H54 (cell line): ENCODE measurements around the gene PTK6.
"Not testable (repeated sequence)": the region's sequence is repeated elsewhere in the genome, so short reads cannot be mapped to it uniquely, and the experiment has no call there.

Experiments used
- DNase-seq: peaks from one replicate; pipeline ENCODE4 v3.0.0; 2011; ENCODE audit warnings: low spot score, mixed read lengths; ENCODE audit not compliant: insufficient read length
- FAIRE-seq: peaks from 3 replicates; lab custom pipeline; 2011; peaks lifted over from hg19 to GRCh38; lab: Jason Lieb, UNC
- POLR2A ChIP-seq: IDR thresholded peaks from 2 replicates; pipeline ENCODE4 v1.6.1; 2011; ENCODE audit warnings: low read depth, mild to moderate bottlenecking, low read length

PTK6 gene

DNA sequence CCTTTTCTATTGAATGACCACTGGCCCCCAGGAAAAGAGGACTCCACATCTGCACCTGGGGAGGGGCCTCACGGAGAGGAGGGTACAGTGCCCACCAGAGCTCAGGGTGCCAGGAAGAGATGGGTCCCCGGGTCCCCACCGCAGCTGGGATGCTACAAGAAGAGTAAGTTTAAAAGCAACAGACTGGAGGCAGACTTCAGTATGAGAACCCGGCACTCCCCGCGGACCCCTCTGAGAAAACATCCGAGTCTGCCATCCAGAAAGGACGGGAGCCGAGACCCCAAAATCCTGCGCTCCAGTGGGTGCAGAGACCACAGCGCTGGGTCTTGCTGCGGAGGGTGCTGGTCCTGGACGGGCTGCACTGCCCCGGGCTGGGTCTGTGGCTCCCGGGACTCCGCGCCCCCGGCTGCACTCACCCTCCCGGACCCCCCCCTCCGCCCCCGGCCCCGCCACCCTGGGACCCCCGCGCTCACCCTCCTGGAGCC, 36.5 kb upstream of the PTK6 start:
- TF ChIP-seq POLR2A: no peak
- no peak for DNase-seq
- no peak for FAIRE-seq

DNA sequence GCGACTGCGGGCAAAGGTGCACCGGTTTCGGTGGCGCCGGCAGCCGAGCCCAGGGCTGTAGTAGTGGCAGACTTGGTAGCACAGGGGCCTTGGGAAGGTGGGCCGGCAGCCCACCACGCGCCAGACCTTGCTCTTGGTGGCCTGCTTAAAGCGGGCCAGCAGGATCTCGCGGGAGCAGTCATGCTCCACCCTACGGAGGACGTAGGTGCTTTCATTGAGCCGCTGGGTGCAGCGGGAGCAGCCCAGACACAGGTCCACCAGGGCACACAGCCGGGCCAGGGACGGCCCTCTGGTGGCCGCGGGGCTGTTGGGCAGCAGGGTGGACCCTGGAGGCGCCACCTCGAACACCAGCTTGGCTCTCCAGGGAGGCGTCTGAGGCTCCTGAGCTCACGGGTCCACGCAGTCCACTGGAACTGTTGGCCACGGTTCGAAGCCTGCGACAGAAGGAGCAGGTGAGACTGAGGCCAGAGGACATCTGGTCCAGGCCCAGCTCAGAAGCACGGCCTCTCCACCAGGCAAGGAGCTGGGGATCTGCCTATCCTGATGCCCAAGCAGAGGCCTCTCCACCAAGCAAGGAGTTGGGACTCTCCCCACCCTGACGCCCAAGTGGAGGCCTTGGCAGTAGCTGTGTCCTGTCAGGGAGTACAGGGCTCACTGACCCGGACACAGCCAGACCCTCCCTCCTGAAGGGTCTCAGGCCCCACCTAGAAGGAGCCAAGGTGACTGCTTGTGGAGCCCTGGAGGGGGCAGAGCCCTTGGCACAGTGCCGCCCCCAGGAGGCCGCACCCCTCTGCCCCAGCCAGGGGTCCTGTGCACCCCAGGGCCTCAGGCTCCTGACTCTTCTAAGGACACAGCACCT, 35.8 kb upstream of the PTK6 start:
- no peak for DNase-seq
- FAIRE-seq: no peak
- TF ChIP-seq POLR2A: no peak

DNA sequence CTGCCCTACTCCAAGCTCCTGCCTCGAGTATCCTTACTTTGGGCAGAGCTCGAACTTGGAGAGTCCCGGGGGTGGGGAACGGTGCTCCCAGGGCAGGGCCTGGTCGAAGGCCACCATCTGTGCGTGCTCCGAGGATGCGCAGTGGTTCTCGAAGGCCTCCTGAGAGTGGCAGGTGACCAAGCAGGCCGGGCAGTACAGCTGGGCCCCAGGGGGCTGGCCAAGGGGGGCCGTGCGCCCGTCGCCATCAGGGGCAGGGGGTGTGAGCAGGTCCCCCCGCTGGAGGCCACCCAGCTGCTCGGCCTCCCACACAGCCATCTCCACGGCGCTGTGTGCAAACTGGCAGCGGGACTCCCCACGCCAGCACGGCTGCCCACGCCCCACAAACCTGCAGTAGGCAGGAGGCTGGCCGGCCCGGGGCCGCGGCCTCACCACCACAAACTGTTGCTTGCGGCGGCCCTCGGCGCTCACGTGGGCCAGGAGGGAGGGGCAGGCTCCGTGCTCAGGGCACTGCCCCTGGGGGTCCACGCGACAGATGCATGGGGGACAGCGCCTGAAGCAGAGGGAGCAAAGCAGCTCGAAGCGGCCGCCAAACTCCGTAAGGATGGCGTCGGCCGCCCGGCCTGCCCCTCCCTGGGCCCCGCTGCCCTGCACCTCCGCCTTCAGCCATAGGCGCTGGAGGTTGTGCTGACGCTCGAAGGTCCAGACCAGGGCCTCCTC, 35.1 kb upstream of the PTK6 start:
- no peak for DNase-seq
- no peak for TF ChIP-seq POLR2A
- FAIRE-seq: no peak

DNA sequence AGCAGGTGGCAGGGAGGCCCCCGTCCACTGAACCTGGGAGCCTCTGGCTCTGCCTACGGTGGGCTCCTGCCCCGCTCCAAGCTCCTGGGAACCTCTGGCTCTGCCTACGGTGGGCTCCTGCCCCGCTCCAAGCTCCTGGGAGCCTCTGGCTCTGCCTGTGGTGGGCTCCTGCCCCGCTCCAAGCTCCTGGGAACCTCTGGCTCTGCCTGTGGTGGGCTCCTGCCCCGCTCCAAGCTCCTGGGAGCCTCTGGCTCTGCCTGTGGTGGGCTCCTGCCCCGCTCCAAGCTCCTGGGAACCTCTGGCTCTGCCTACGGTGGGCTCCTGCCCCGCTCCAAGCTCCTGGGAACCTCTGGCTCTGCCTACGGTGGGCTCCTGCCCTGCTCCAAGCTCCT, 33.9 kb upstream of the PTK6 start:
- FAIRE-seq: not testable (repeated sequence)

DNA sequence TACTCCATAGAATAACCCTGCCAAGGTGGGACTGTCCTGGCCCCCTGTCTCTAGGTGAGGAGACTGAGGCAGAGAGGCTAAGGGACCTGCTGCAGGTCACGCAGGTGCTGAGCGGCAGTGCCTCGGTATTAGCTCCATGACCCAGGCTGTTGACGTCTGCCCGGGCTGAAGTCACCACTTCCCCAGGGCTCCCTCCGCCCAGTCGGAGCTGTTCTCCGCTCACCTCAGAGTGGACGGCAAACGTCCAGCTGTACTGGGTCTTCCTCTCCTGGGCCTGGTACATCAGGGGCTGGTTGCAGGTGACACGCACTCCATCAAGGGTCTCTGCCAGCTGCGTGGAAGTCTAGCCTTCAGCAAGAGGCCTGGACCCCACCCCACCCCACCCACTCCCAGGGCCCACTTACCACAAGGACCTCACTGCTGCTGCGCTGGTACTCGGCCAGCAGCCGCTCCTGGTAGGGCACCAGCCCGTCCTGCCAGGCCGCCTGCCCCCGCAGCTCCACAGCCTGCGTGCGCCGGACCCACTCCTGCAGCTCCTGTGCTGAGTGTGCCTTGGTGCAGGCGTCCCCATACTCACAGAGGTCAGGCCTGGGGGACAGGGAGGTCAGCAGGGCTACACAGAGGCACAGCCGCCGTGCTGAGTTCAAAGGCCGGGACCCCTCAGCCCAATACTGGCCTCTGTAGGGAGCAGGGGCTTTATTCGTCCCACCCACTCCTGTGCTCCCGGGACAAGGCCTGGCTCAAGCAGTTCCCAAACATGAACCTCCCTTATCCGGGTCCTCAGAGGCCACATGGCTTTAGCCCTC, 33.3 kb upstream of the PTK6 start:
- no peak for DNase-seq
- no peak for FAIRE-seq

More for the DNA sequence above, 33.9 kb upstream of the PTK6 start:
- not testable (repeated sequence) for DNase-seq

DNA sequence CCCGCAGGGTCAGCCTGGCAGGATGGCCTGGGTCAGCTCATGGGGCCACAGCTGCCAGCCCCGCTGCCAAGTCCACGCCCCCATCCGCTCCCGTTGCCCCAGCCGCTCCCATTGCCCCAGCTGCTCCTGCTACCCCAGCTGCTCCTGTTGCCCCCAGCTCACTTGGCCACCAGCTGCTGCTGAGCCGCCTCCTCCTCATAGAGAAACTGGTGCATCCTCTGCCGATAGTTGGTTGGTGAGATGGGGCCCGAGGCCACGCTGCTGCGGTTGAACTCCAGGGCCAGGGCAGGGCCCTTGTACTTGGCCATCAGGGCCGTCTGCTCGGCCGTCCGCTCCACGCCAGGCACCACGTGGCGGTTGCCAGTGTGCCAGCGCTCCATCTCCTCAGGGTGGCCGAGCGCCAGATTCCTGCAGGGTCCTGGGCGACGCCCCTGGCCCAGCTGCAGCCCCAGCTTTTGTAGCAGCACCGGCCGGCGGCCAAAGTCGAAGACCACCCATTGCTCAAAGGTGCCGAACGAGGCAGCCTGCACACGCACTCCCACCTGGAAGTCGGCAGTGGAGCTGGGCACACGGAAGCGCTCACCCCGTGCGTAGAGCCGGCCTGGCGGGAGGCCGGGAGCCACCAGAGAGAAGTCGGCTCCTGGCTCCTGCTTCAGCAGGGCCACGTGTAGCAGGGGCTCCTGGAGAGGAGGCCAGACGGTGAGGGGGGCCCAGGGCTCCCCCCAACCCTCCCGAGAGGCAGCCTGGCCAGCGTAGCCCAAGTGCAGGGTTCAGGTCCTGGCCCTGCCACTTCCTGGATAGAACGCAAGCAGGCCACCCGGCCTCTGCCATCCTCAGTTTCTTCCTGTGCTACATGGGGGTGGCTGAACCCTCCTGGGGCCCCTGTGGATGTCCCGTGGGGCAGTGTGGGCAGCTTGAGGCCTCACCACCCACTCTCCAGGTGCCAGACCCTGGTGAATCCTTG, 32.1 kb upstream of the PTK6 start:
- DNase-seq (no peak), FAIRE-seq (no peak)
- TF ChIP-seq POLR2A: no peak

More for the DNA sequence above, 33.3 kb upstream of the PTK6 start:
- no peak for TF ChIP-seq POLR2A

DNA sequence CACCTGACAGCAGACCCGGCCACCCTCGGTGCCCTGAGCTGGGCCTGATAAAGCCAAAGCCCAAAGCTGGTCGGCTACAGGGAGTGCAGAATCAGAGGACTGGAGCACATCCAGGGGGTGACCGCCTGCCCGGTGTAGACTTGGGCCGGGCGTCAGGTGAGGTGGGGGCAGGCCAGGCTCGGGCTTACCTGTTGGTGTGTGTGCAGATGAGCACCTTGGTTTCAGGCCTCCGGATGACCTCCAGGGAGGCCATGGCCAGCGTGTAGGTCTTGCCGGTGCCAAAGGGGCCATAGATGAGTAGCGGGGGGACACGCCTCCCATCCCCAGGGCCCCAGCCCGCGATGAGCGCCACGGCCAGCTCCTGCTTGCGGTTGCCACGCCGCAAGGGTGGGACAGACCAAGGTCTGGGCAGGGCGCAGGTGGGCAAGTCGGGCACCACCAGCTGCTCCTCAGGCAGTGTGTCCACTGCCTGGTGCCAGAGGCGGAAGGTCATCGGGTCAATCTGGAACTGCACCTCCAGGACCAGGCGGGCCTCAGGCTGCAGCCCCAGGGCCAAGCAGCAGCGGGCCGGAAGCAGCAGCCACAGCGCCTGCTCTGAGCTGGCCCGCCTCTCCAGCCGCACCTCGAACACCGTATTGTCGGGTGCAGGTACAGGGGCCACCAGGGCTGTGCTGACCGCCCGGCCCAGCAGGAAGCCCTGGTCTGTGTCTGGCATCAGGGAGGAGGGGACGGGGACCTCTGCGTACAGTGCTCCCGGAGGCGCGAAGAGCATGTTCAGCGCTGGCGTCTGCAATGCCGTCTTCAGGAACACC, 31.2 kb upstream of the PTK6 start:
- no peak for DNase-seq
- no peak for TF ChIP-seq POLR2A
- no peak for FAIRE-seq

DNA sequence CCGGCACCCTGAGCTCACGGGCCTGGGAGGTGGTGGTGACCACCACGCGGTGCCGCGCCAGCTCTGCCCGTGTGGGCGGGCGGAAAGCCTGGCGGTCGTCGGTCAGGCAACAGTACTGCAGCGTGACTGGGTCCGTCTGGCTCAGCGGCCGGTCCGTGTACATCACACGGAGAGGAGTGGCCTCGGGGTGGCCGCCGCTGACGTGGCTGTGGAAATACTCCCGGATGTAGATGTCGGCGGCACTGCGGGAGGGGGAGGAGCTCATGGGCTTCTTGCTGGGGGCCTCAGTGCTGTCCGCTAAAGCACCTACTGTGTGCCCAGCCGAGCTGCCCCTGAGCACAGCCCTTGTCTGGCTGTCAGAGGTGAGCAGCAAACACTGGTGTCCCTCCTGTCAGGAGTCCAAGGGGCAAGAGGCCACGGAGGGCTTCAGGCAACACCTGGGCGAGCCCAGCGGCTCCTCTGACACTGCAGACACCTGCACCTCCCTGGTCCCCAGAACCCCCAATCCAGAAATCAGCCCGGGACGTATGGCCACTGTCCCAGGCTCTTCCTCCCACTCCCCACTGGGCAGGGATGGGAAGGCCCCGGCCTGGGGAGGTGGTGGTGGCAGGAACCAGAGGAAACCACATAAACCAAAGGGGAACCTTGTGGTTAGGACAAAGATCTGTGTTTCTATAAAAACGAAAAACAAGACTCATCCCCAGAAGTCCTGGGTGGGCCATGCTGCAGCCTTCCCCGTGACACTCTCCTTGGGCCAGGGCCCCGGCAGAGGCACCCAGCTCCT, 30.4 kb upstream of the PTK6 start:
- no peak for TF ChIP-seq POLR2A
- DNase-seq (no peak), FAIRE-seq (no peak)

DNA sequence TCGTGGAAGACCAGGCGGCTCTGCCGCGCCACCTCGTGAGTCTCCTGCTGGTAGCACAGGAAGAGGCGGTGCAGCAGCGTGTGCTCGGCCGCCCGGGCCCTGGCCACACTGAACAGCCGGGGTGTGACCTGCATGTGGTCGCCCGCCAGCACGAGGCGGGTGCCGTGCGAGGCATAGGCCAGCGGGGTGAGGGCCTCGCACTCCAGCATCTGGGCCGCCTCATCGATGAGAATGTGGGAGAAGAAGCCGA, 29.9 kb upstream of the PTK6 start:
- no peak for FAIRE-seq
- DNase-seq: no peak
- no peak for TF ChIP-seq POLR2A

DNA sequence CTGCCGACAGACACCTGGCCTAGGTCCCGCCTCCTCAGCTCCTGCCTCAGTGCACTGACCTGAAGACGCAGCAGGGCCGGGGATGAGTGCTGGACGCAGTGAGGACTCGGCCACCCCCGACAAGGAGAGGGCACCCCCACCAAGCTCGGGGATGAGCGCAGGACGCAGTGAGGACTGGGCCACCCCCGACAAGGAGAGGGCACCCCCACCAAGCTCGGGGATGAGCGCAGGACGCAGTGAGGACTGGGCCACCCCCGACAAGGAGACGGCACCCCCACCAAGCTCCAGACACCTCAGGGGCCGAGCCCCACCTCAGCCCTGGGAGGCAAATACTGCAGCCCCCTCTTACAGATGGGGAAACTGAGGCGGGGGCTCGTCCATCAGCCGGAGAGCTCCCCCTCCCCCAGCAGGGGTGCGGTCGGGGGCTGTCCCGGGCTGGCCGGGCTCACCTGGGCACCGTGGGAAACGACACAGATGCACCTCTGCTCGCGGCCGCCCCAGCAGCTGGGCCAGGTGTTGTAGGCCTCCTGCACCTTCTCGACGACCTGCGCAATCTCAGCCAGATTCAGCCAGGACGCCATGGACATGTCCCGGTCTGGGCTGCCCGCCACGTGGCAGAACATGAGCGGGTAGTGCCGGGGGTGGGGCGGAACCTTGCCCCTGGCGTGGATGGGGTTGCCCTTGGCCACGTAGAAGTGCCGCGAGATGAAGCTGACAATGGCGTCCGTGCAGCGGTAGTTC, 29.4 kb upstream of the PTK6 start:
- TF ChIP-seq POLR2A: no peak
- FAIRE-seq (no peak), DNase-seq (no peak)
